ENCODE data around the gene ABCA4. TPM values are rescaled to one million over a fixed set of nuclear protein-coding genes. Genes with fewer than 3 reads are reported as not detected.
A peak's percentile ranks its signal among the peaks of the same experiment; 100 is the strongest.

ABCA4 gene
- total RNA-seq, 2 donors from 2014 or later: 0.41 to 0.85 TPM

- WGBS: 19% methylated on average over 21 of the region's 21 CpGs
- Histone ChIP-seq H3K4me1 (replicated peaks) (peaks cover 7% of the 10 kb centered on the region), H3K27ac (peak overlapping the region; percentile 65 to 66), H3K36me3 (no peaks in the 10 kb centered on the region), H3K9me3 (no peaks in the 10 kb centered on the region), H3K4me3 (no peak overlapping the region), H3K27me3 (replicated peaks; ENCODE audit: insufficient read depth) (no peaks in the 10 kb centered on the region)
- peak; percentile 29 for DNase-seq (ENCODE audit: low spot score)
- TF ChIP-seq POLR2A (IDR thresholded peaks at IDR 0.05) (no peak), POLR2AphosphoS5 (IDR thresholded peaks at IDR 0.05) (no peak)
- TF ChIP-seq, protein P1, sequence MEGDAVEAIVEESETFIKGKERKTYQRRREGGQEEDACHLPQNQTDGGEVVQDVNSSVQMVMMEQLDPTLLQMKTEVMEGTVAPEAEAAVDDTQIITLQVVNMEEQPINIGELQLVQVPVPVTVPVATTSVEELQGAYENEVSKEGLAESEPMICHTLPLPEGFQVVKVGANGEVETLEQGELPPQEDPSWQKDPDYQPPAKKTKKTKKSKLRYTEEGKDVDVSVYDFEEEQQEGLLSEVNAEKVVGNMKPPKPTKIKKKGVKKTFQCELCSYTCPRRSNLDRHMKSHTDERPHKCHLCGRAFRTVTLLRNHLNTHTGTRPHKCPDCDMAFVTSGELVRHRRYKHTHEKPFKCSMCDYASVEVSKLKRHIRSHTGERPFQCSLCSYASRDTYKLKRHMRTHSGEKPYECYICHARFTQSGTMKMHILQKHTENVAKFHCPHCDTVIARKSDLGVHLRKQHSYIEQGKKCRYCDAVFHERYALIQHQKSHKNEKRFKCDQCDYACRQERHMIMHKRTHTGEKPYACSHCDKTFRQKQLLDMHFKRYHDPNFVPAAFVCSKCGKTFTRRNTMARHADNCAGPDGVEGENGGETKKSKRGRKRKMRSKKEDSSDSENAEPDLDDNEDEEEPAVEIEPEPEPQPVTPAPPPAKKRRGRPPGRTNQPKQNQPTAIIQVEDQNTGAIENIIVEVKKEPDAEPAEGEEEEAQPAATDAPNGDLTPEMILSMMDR (IDR thresholded peaks at IDR 0.05): no peak
- intact Hi-C loops (cut with DNase I): loop anchor here (5.0 to 10.0 kb wide), 2 partner anchors 33 to 140 kb away; partner anchors contain the start of gene ARHGAP29
Measured at GRCh38 chr1:94095112-94095637, 25.8 kb downstream of the ABCA4 start.

DNA sequence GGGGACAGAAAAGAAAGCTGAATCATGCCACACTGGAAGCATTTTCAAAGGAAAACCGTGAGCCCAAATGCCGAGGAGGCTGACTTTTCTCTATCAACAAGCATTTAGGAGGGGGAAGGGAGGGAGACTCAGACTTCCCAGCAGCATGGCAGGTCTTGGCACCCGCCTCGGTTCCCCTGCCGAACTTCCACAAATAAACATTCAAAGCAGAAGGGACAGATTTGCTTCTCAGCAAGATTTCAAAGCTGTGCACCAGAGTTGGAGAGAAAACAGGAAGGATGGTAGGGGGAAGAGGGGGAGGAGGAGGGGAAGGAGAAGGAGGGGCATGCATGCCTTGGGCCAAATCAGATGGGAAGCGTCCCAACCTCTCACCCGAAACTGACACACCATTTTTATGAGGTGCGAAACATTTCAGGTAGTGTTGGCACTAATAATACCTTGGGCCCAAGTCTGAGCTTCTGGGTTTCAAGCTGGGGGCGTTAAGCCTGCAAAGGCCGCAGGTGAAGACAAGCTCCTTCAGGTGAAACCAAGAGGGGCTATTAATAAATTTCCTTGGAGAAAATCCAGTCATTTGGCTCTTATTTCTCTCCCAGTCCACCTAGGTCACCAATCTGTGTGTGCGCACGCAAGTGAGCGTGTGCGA lies 26.4 kb downstream of the ABCA4 start:
- peaks cover 7% of the 10 kb centered on the region for H3K4me1 ChIP-seq (replicated peaks)
- 24% methylated on average over 14 of the region's 14 CpGs for WGBS

DNA sequence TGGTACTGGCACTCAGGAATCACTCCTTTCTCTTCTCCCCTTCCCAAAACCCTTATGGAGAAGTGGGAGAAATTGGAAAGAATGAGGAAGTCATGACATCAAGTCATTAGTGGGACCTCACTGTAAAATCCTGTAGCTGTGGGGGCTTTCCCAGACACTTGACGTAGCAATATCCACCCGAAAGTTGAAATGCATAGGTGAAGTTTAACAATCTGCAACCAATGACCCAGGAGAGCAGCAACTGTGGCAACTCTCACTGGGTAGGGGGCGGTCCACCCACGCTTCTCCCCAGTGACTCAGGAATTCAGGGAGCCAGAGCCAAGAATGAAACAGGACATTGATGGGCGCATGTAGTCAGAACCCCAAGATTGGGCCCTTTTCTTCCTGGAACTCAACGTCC lies 27.0 kb downstream of the ABCA4 start:
- no peaks in the 10 kb centered on the region for H3K36me3 ChIP-seq
- no peaks in the 10 kb centered on the region for H3K9me3 ChIP-seq
- no peaks in the 10 kb centered on the region for H3K27me3 ChIP-seq (replicated peaks; ENCODE audit: insufficient read depth)
- peak overlapping the region; percentile 65 to 66 for H3K27ac ChIP-seq
- 49% methylated on average over 6 of the region's 6 CpGs for WGBS
- no peak overlapping the region for H3K4me3 ChIP-seq
- DNase-seq (ENCODE audit: low spot score): no peak
- TF ChIP-seq, protein P1 (IDR thresholded peaks at IDR 0.05): no peak
- TF ChIP-seq POLR2AphosphoS5 (IDR thresholded peaks at IDR 0.05) (no peak), POLR2A (IDR thresholded peaks at IDR 0.05) (no peak)
- peaks cover 7% of the 10 kb centered on the region for H3K4me1 ChIP-seq (replicated peaks)
- intact Hi-C loops (cut with DNase I): loop anchor here (10.0 kb wide), 1 partner anchor 141 kb away; the partner anchor contains the start of gene ARHGAP29

More for the DNA sequence above, 26.4 kb downstream of the ABCA4 start:
- Histone ChIP-seq H3K27me3 (replicated peaks; ENCODE audit: insufficient read depth) (no peaks in the 10 kb centered on the region), H3K4me3 (no peak overlapping the region), H3K9me3 (no peaks in the 10 kb centered on the region), H3K36me3 (no peaks in the 10 kb centered on the region), H3K27ac (peak overlapping the region; percentile 65 to 66)
- TF ChIP-seq, protein P1 (IDR thresholded peaks at IDR 0.05): no peak
- peak; percentile 75 for TF ChIP-seq POLR2AphosphoS5 (IDR thresholded peaks at IDR 0.05)
- peak; percentile 61 for DNase-seq (ENCODE audit: low spot score)
- intact Hi-C loops (cut with DNase I): loop anchor here (5.0 to 10.0 kb wide), 2 partner anchors 32 to 140 kb away; partner anchors contain the start of gene ARHGAP29

DNA sequence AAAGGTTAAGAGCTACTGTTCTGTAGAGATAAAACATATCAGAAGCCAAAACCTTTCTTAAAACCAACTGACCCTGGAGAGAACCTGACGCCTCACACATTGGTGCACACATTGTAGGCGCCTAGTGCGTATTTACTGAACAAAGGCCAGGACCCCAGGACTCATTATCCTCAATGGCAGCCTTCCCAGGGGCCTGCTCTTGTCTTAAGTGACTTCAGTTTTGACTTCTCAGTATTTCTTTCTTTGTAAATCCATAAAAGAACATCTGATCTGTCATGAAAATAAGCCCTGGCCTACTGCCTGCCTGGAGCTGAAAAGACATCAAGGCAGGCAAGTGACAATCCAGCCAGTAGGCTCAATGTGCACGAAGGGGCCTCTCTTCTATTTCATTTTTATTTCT lies 27.6 kb downstream of the ABCA4 start:
- intact Hi-C loops (cut with DNase I): loop anchor here (10.0 kb wide), 1 partner anchor 141 kb away; the partner anchor contains the start of gene ARHGAP29
- Histone ChIP-seq H3K9me3 (no peaks in the 10 kb centered on the region), H3K27ac (peak overlapping the region; percentile 65 to 66), H3K27me3 (replicated peaks; ENCODE audit: insufficient read depth) (no peaks in the 10 kb centered on the region), H3K4me1 (replicated peaks) (peaks cover 7% of the 10 kb centered on the region), H3K4me3 (no peak overlapping the region), H3K36me3 (no peaks in the 10 kb centered on the region)
- 69% methylated on average over 4 of the region's 4 CpGs for WGBS
- TF ChIP-seq, protein P1 (IDR thresholded peaks at IDR 0.05): no peak
- no peak for TF ChIP-seq POLR2AphosphoS5 (IDR thresholded peaks at IDR 0.05)
- TF ChIP-seq POLR2A (IDR thresholded peaks at IDR 0.05): no peak
- no peak for DNase-seq (ENCODE audit: low spot score)
